Activated CD8-positive, alpha-beta T cell treated with anti-CD3 and anti-CD28 coated beads for 36 hours (primary cell): ENCODE data around the gene TM4SF4. TPM values are rescaled to one million over a fixed set of nuclear protein-coding genes. Genes with fewer than 3 reads are reported as not detected.

Source experiments
- ATAC-seq: fragments of 200-7000 bp; cut with Tn5 transposase; one replicate; pipeline ENCODE4 v1.10.0; 2021; ENCODE audit warnings: mild to moderate bottlenecking, moderate library complexity
- CTCF ChIA-PET: fragments of 350-600 bp; sonication (Branson Sonifier 250); formaldehyde crosslinking; loops from one replicate; lab custom pipeline; 2021; ENCODE audit warnings: antibody characterized with exemption; lab: Charles Lee
- POLR2A ChIA-PET: fragments of 350-600 bp; sonication (Branson Sonifier 250); formaldehyde crosslinking; loops from one replicate; lab custom pipeline; 2021; ENCODE audit warnings: antibody characterized with exemption; lab: Charles Lee
- DNase-seq: peaks from one replicate; pipeline ENCODE4 v3.0.0-alpha.2; 2020
- H3K27ac Mint-ChIP-seq: one replicate; pipeline ENCODE4 v1.8.0; 2021; ENCODE audit warnings: mild to moderate bottlenecking, mixed read lengths
- H3K27me3 Mint-ChIP-seq: one replicate; pipeline ENCODE4 v1.8.0; 2021; ENCODE audit warnings: mixed read lengths
- H3K36me3 Mint-ChIP-seq: one replicate; pipeline ENCODE4 v1.8.0; 2021; ENCODE audit warnings: low read depth, mixed read lengths
- H3K4me1 Mint-ChIP-seq: one replicate; pipeline ENCODE4 v1.8.0; 2021; ENCODE audit warnings: low read depth, mixed read lengths
- H3K4me3 Mint-ChIP-seq: one replicate; pipeline ENCODE4 v1.8.0; 2021; ENCODE audit warnings: mild to moderate bottlenecking, moderate library complexity, mixed read lengths
- H3K9me3 Mint-ChIP-seq: one replicate; pipeline ENCODE4 v1.8.0; 2021; ENCODE audit warnings: mixed read lengths
- CTCF ChIP-seq: fragments of 200-600 bp; IDR thresholded peaks from one replicate; pipeline ENCODE4 v1.8.0; 2022; ENCODE audit warnings: antibody characterized with exemption, mild to moderate bottlenecking
- intact Hi-C: fragments of 100-400 bp; cut with micrococcal nuclease; formaldehyde crosslinking; loops from one replicate; pipeline ENCODE4 v1.10.0; 2022
- total RNA-seq, 2 experiments: library from RNA; stranded (reverse); gene quantifications; one replicate each; pipeline ENCODE4 v1.2.3, GENCODE V29; 2021

The TM4SF4 gene
- total RNA-seq, 2 experiments from 2014 or later: not detected

DNA sequence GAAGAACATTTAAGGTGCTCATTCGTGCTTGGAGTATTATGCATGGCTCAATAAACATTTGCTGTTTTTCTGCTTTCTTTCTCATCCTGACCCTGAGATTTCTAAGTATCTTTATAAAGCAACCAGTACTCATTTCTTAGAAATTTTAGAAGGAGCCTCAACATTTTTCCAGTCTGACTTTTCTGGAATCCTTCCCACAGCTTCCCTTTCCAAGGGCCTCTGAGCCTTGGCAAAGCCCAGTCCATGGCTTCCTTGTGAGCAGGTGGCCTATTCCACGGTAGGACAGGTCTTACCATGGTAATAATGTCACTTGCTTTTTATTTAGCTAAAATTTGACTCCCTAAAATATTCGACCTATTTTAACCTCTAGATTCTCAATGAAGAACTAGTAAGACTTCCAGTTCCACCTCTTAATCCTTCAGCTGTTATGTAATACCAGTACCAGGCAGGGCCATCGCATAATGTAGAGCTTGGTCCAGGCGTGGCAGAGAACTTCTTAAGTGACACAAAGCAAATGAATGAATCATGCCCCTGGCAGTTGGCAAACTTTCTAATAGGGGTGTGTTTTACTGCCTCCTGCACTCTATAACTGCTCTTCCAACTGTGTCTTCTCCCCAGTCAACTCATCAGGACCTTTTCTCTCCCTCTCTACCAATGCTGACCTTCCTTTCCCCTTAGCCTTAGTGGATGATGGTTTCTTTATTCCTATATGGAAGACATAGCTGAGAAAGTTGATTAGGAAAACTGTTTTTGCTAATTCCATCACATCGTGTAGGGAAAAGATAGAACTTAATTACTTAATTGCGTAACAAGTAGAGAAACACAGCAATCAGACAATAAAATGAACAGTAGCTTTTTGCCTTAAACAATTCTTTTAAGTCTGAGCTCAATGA, 894 bp upstream of the TM4SF4 start:
- no peak overlapping the region for H3K4me3 Mint-ChIP-seq
- H3K27ac Mint-ChIP-seq: no peak overlapping the region
- ATAC-seq (no peak), DNase-seq (no peak)
- CTCF ChIA-PET: interaction anchor here (1.2 to 1.4 kb wide), 2 partner anchors 48 to 96 kb away, joined by 3 read pairs; no protein-coding TSS in a partner anchor
- intact Hi-C loops: no loop called here
- POLR2A ChIA-PET: no interaction called here
- no peak for TF ChIP-seq CTCF
- no peaks in the 10 kb centered on the region for H3K36me3 Mint-ChIP-seq
- no peaks in the 10 kb centered on the region for H3K9me3 Mint-ChIP-seq
- peaks cover 1% of the 10 kb centered on the region for H3K27me3 Mint-ChIP-seq
- H3K4me1 Mint-ChIP-seq: no peaks in the 10 kb centered on the region

DNA sequence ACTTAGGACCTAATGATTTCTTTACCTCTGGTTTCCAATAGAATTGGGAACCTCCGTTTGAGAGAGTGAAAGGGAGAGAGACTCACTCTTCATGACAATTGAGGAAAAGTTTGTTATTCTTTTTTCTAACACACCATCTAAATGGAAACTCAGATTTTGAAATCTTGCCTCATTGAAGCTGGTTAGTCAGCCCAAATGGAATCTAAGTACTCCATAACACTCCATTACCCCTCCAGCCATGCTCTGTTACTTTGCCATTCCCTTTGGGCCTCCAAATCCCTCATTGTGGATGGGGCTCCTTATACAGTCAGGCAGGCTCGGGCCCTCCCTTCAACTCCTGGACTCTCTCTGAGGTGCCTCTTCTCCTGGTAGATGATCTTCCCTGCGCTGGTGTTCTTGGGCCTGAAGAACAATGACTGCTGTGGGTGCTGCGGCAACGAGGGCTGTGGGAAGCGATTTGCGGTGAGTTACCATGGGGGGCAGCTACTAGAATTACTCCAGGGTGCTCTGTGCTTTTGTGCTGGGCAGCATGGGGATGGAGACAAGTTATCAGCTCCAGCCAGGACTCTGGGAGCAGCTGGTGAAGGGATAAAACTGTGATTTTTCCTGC, 1.1 kb downstream of the TM4SF4 start:
- ChIA-PET CTCF (no interaction called here), POLR2A (no interaction called here)
- Mint-ChIP-seq H3K27ac (no peak overlapping the region), H3K4me3 (no peak overlapping the region), H3K4me1 (no peaks in the 10 kb centered on the region), H3K36me3 (no peaks in the 10 kb centered on the region), H3K27me3 (peaks cover 3% of the 10 kb centered on the region), H3K9me3 (no peaks in the 10 kb centered on the region)
- TF ChIP-seq CTCF: no peak
- ATAC-seq (no peak), DNase-seq (no peak)
- intact Hi-C loops: no loop called here

DNA sequence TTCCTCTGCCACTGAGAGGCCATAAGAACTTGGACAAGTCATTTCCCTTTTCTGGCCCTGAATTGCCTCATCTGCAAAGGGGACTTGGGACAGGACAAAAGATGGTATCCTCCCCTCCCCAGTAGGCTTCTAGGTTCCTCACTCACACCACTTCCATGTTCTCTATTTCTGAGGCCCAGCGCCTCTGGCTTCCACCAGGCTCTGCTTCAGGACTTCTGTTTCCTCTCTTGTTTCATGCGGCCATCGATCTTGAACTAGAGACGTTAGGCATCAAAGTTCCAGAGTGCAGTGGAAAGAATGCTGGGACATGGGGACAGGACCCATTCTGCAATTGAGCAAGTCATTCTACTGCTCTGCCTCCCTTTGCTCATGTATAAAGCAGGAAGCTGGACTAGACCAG, 1.7 kb downstream of the TM4SF4 start:
- ATAC-seq (no peak), DNase-seq (no peak)
- Mint-ChIP-seq H3K4me1 (no peaks in the 10 kb centered on the region), H3K27ac (no peak overlapping the region), H3K36me3 (no peaks in the 10 kb centered on the region), H3K27me3 (peaks cover 3% of the 10 kb centered on the region), H3K9me3 (no peaks in the 10 kb centered on the region), H3K4me3 (no peak overlapping the region)
- ChIA-PET POLR2A (no interaction called here), CTCF (no interaction called here)
- TF ChIP-seq CTCF: no peak
- intact Hi-C loops: no loop called here

DNA sequence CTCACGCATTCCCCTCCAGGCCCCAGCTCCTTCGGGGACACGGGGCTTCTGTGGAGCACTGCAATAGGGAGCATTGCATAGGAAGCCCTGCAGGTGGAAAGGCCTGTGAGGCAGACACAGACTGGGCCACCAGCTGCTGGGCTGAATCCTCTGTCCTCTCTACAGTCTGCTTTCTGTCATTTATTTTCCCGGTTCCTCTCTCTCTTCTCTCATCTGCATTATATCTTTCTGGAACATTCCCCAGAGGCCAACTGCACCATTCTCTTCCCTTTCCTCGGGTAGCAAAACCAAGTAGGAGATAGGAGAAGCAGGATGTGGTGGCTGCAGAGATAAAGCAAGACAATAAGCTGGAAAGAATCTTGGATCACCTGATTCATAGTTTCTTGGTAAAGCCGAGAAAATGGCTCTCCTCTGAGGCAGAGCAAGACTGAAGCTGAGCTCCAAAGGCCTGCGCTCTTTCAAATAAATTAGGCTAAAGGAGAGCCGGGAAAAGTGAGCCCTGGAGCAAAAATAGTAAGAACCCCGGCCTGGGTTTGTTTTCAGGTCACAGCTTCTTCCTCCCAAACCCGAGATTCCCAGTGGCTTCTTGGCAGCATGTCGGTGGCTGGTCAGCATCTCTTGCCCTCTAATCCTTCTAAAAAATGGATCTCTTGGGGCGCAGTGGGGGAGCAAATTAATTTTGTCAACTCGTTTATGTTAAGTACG, 5.3 kb downstream of the TM4SF4 start:
- Mint-ChIP-seq H3K9me3 (no peaks in the 10 kb centered on the region), H3K27ac (no peak overlapping the region), H3K4me3 (no peak overlapping the region), H3K4me1 (no peaks in the 10 kb centered on the region), H3K36me3 (no peaks in the 10 kb centered on the region), H3K27me3 (peaks cover 2% of the 10 kb centered on the region)
- POLR2A ChIA-PET: no interaction called here
- no peak for TF ChIP-seq CTCF
- CTCF ChIA-PET: interaction anchor here (1.5 kb wide), 1 partner anchor 328 kb away, joined by 3 read pairs; no protein-coding TSS in a partner anchor
- DNase-seq: no peak
- ATAC-seq: no peak
- intact Hi-C loops: loop anchor here (5.0 to 10.0 kb wide), 2 partner anchors 127 to 355 kb away; partner anchors contain the start of gene HPS3
